HEK293T (cell line): Measurements from ENCODE around the gene TRIM17.

ENCODE experiments used
- ARNT ChIP-seq: fragments of 450-650 bp; IDR thresholded peaks from 2 replicates; pipeline ENCODE4 v1.6.1; 2017; ENCODE audit warnings: mild to moderate bottlenecking
- BHLHE40 ChIP-seq: fragments of 450-650 bp; IDR thresholded peaks from 2 replicates; pipeline ENCODE4 v1.6.1; 2016; ENCODE audit warnings: mild to moderate bottlenecking, moderate library complexity, borderline replicate concordance
- CTBP1 ChIP-seq: fragments of 450-650 bp; IDR thresholded peaks from 2 replicates; pipeline ENCODE4 v1.6.1; 2016; ENCODE audit warnings: borderline replicate concordance
- ELF4 ChIP-seq: fragments of 450-650 bp; IDR thresholded peaks from 2 replicates; pipeline ENCODE4 v1.6.1; 2017; ENCODE audit warnings: antibody characterized with exemption
- FOXM1 ChIP-seq: fragments of 450-650 bp; IDR thresholded peaks from 2 replicates; pipeline ENCODE4 v1.6.1; 2017; ENCODE audit warnings: mild to moderate bottlenecking, borderline replicate concordance
- L3MBTL2 ChIP-seq: fragments of 450-650 bp; conservative IDR thresholded peaks from 2 replicates; pipeline ENCODE4 v1.6.1; 2016; ENCODE audit warnings: mild to moderate bottlenecking
- PKNOX1 ChIP-seq: fragments of 450-650 bp; IDR thresholded peaks from 2 replicates; pipeline ENCODE4 v1.6.1; 2016
- SP1 ChIP-seq: fragments of 450-650 bp; IDR thresholded peaks from 2 replicates; pipeline ENCODE4 v1.6.1; 2017

- TF ChIP-seq SP1, result no peak
- TF ChIP-seq FOXM1, result no peak
- TF ChIP-seq ELF4, result no peak
- no peak for TF ChIP-seq ARNT
- no peak for TF ChIP-seq PKNOX1
- TF ChIP-seq BHLHE40, result no peak
- TF ChIP-seq L3MBTL2, result no peak
- no peak for TF ChIP-seq CTBP1
These were observed 28.8 kb upstream of the TRIM17 start for GRCh38 chr1:228445490-228445842.
